ENCODE results near the gene UTP25.

Gene UTP25

GRCh38 chr1:209880031-209880430 is 52.3 kb downstream of the UTP25 start:
- Mint-ChIP-seq H3K9me3 (no peaks in the 10 kb centered on the region), H3K27ac (no peak overlapping the region), H3K4me1 (peaks cover 58% of the 10 kb centered on the region), H3K27me3 (ENCODE audit: low read depth, poor library complexity) (peaks cover 16% of the 10 kb centered on the region), H3K36me3 (ENCODE audit: low read depth) (no peaks in the 10 kb centered on the region), H3K4me3 (no peak overlapping the region)
- DNase-seq = no peak
- no peak for TF ChIP-seq CTCF (IDR thresholded peaks at IDR 0.05)

GRCh38 chr1:209881619-209882018 is 53.8 kb downstream of the UTP25 start:
- peaks cover 50% of the 10 kb centered on the region for H3K4me1 Mint-ChIP-seq
- DNase-seq = no peak
- no peak for TF ChIP-seq CTCF (IDR thresholded peaks at IDR 0.05)
- H3K27me3 Mint-ChIP-seq (ENCODE audit: low read depth, poor library complexity) = peaks cover 16% of the 10 kb centered on the region
- H3K9me3 Mint-ChIP-seq = no peaks in the 10 kb centered on the region
- H3K27ac Mint-ChIP-seq = no peak overlapping the region
- H3K4me3 Mint-ChIP-seq = peak overlapping the region; percentile 28
- no peaks in the 10 kb centered on the region for H3K36me3 Mint-ChIP-seq (ENCODE audit: low read depth)

GRCh38 chr1:209882286-209882685 is 54.5 kb downstream of the UTP25 start:
- DNase-seq = no peak
- Mint-ChIP-seq H3K4me3 (no peak overlapping the region), H3K27ac (no peak overlapping the region), H3K27me3 (ENCODE audit: low read depth, poor library complexity) (peaks cover 21% of the 10 kb centered on the region), H3K4me1 (peaks cover 49% of the 10 kb centered on the region), H3K9me3 (no peaks in the 10 kb centered on the region), H3K36me3 (ENCODE audit: low read depth) (no peaks in the 10 kb centered on the region)
- no peak for TF ChIP-seq CTCF (IDR thresholded peaks at IDR 0.05)

GRCh38 chr1:209882942-209883340 is 55.2 kb downstream of the UTP25 start:
- Mint-ChIP-seq H3K27me3 (ENCODE audit: low read depth, poor library complexity) (peaks cover 21% of the 10 kb centered on the region), H3K27ac (no peak overlapping the region), H3K4me1 (peaks cover 45% of the 10 kb centered on the region), H3K36me3 (ENCODE audit: low read depth) (no peaks in the 10 kb centered on the region), H3K9me3 (no peaks in the 10 kb centered on the region), H3K4me3 (no peak overlapping the region)
- no peak for DNase-seq
- no peak for TF ChIP-seq CTCF (IDR thresholded peaks at IDR 0.05)

- no peak for DNase-seq
- Mint-ChIP-seq H3K27ac (no peak overlapping the region), H3K9me3 (no peaks in the 10 kb centered on the region), H3K27me3 (ENCODE audit: low read depth, poor library complexity) (peaks cover 21% of the 10 kb centered on the region), H3K4me1 (peaks cover 45% of the 10 kb centered on the region), H3K4me3 (no peak overlapping the region), H3K36me3 (ENCODE audit: low read depth) (no peaks in the 10 kb centered on the region)
- TF ChIP-seq CTCF (IDR thresholded peaks at IDR 0.05) = no peak
Observed at GRCh38 chr1:209883341-209883971, 55.7 kb downstream of the UTP25 start.

- no peak for DNase-seq
- H3K4me1 Mint-ChIP-seq = peaks cover 44% of the 10 kb centered on the region
- no peaks in the 10 kb centered on the region for H3K9me3 Mint-ChIP-seq
- peaks cover 21% of the 10 kb centered on the region for H3K27me3 Mint-ChIP-seq (ENCODE audit: low read depth, poor library complexity)
- H3K4me3 Mint-ChIP-seq = no peak overlapping the region
- no peaks in the 10 kb centered on the region for H3K36me3 Mint-ChIP-seq (ENCODE audit: low read depth)
- no peak for TF ChIP-seq CTCF (IDR thresholded peaks at IDR 0.05)
- H3K27ac Mint-ChIP-seq = no peak overlapping the region
Observed at GRCh38 chr1:209884249-209884648, 56.5 kb downstream of the UTP25 start.
